ENCODE measurements around the gene SART3.
"Not testable (repeated sequence)": the region's sequence is repeated elsewhere in the genome, so short reads cannot be mapped to it uniquely, and the experiment has no call there.

SART3 gene

GRCh38 chr12:108578264-108578663, 17.3 kb upstream of the SART3 start:
- TF ChIP-seq CTCF (IDR thresholded peaks at IDR 0.05; ENCODE audit: insufficient read depth, low read depth, low read length, missing control alignments): no peak
- no peak for DNase-seq (ENCODE audit: low read depth)

GRCh38 chr12:108577458-108577857, 16.5 kb upstream of the SART3 start:
- no peak overlapping the region for H3K4me3 ChIP-seq (ENCODE audit: low read depth, low read length)
- TF ChIP-seq CTCF (IDR thresholded peaks at IDR 0.05; ENCODE audit: insufficient read depth, low read depth, low read length, missing control alignments): no peak
- no peak for DNase-seq (ENCODE audit: low read depth)

More at GRCh38 chr12:108578264-108578663, 17.3 kb upstream of the SART3 start:
- no peak overlapping the region for H3K4me3 ChIP-seq (ENCODE audit: low read depth, low read length)

GRCh38 chr12:108576660-108577234, 15.8 kb upstream of the SART3 start:
- peak; percentile 50 for DNase-seq (ENCODE audit: low read depth)
- H3K4me3 ChIP-seq (ENCODE audit: low read depth, low read length): no peak overlapping the region
- no peak for TF ChIP-seq CTCF (IDR thresholded peaks at IDR 0.05; ENCODE audit: insufficient read depth, low read depth, low read length, missing control alignments)

GRCh38 chr12:108575199-108575912, 14.4 kb upstream of the SART3 start:
- no peak for DNase-seq (ENCODE audit: low read depth)
- no peak for TF ChIP-seq CTCF (IDR thresholded peaks at IDR 0.05; ENCODE audit: insufficient read depth, low read depth, low read length, missing control alignments)
- no peak overlapping the region for H3K4me3 ChIP-seq (ENCODE audit: low read depth, low read length)

GRCh38 chr12:108574276-108574675, 13.3 kb upstream of the SART3 start:
- not testable (repeated sequence) for DNase-seq (ENCODE audit: low read depth); H3K4me3 ChIP-seq (ENCODE audit: low read depth, low read length)

- no peak overlapping the region; the same call in 1 of the 2 replicates for H3K4me3 ChIP-seq (ENCODE audit: low read depth, low read length)
- TF ChIP-seq CTCF (IDR thresholded peaks at IDR 0.05; ENCODE audit: insufficient read depth, low read depth, low read length, missing control alignments): no peak
- peak; percentile 85 for DNase-seq (ENCODE audit: low read depth)
Observed at GRCh38 chr12:108573317-108573716, 12.3 kb upstream of the SART3 start.

- no peak for TF ChIP-seq CTCF (IDR thresholded peaks at IDR 0.05; ENCODE audit: insufficient read depth, low read depth, low read length, missing control alignments)
- peak; percentile 85 for DNase-seq (ENCODE audit: low read depth)
- H3K4me3 ChIP-seq (ENCODE audit: low read depth, low read length): peak overlapping the region; percentile 43
Observed at GRCh38 chr12:108572166-108572790, 11.3 kb upstream of the SART3 start.
